Fibroblast of gingiva (primary cell): Measurements from ENCODE around the gene KNSTRN.

Source experiments
- DNase-seq: peaks from one replicate; pipeline ENCODE4 v3.0.0-alpha.2; 2011; ENCODE audit warnings: low read depth

The KNSTRN gene

GRCh38 chr15:40366457-40367370 lies 15.8 kb upstream of the KNSTRN start:
- no peak for DNase-seq

- DNase-seq = no peak
Measured at GRCh38 chr15:40367371-40367685, 15.2 kb upstream of the KNSTRN start.

- DNase-seq = peak; percentile 86
Measured at GRCh38 chr15:40367686-40368611, 14.6 kb upstream of the KNSTRN start.

GRCh38 chr15:40368719-40369473 lies 13.6 kb upstream of the KNSTRN start:
- no peak for DNase-seq

DNA sequence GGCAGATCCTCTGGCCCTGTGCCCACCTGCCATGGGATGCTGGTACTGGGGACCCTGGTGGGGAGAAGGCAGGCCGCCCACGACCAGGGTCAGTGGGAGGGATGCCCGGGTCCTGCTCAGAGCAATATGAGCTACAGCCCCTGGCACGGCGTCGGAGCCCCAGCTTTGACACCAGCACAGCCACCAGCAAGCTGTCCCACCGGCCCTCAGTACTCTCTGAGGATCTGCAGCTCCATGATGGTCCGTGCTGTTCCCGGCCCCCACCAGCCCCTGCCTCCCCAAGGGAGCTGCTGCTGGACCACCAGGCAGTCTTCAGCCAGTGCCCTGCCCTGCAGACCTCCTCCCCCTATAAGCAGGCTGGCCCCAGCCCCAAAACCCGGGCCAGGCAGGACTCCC lies 13.0 kb upstream of the KNSTRN start:
- no peak for DNase-seq

DNA sequence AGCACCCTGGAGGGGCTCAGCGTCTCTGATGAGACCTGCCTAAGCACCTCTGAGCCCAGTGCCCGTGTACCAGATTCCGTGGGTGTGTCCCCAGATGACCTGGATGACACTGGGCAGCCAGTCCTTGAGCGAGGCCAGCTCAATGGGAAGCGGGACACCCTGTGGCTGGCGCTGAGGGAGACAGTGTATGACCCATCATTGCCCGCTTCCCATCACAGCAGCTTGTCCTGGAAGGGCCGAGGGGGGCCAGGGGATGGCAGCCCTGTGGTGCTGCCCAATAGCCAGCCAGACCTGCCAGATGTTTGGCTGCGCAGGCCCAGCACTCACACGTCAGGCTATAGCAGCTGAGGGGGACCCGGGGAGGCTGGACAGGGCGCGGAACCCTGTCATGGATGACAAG lies 12.6 kb upstream of the KNSTRN start:
- no peak for DNase-seq

- no peak for DNase-seq
Measured at GRCh38 chr15:40372981-40373380, 9.5 kb upstream of the KNSTRN start.

DNA sequence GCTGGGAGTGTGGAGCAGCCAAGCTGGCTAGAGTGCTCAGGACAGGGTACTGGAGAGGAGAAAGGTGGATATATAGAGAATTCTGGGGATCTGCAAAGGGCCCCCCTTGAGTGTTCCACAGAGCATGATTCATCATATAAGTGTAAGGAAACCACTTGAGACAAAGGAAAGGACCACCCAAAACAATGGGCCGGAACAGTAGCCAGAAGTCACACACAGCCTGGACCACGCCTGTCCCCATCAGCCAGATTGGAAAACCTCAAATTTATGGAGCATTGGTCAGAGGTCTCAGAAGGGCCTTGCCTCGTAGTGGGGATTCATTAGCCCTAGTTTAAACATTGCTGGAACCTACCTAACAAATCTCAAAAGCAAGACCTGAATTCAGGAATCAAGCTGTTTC lies 4.9 kb upstream of the KNSTRN start:
- DNase-seq = no peak

GRCh38 chr15:40379374-40379773 lies 3.1 kb upstream of the KNSTRN start:
- no peak for DNase-seq

DNA sequence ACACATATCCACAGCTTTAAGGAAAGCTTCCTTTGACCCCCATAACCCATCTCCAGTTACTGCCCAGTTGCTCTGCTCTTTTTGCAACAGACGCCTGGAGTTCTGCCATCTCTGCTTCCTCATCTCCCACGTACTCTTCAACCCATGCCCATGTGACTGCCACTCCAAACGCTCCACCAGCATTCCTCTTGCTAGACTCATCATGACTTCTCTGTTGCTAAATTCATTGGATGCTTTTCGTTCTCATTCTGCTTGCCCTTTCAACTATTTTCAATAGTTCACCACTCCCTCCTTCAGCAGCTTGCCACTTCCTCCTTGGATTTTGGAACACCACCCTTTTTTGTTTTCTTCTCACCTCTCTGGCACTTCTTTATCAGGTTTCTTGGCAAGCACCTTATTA lies 2.7 kb upstream of the KNSTRN start:
- DNase-seq = peak; percentile 99

- no peak for DNase-seq
Measured at GRCh38 chr15:40380636-40381035, 1.9 kb upstream of the KNSTRN start.

- no peak for DNase-seq
Measured at GRCh38 chr15:40381818-40382529, 547 bp upstream of the KNSTRN start.

- no peak for DNase-seq
Measured at GRCh38 chr15:40386480-40386879, 4.0 kb downstream of the KNSTRN start.

- peak; percentile 92 for DNase-seq
Measured at GRCh38 chr15:40388941-40389823, 6.7 kb downstream of the KNSTRN start.

GRCh38 chr15:40389824-40390595 lies 7.5 kb downstream of the KNSTRN start:
- DNase-seq = no peak

- DNase-seq = peak; percentile 47
Measured at GRCh38 chr15:40392986-40393948, 10.7 kb downstream of the KNSTRN start.

DNA sequence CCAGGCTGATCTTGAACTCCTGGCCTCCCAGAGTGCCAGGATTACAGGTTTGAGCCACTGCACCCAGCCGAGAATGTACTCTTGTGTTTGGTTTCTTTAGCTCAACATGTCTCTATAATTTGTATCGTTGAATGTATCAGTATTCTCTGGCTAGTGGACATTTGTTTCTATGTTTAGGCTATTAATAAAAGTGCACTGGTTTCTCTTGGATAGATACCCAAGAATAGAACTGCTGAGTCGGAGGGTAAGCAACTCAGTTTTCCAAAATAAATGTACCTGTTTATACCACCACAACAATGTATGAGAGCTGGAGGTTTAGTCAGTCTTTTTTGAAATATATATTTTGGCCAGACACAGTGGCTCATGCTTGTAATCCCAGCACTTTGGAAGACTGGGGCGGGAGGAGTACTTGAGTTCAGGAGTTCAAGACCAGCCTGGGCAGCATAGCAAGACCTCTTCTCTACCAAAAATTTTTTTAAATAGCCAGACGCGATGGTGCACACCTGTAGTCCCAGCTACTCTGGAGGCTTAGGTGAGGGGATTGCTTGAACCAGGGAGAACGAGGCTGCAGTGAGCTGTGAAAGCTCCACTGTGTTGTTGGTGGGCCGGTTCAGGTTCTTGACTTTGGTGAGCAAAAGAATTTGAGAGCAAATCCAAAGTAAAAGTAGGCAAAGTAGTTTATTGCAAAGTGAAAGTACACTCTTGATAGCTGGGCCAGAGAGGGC lies 15.3 kb downstream of the KNSTRN start:
- no peak for DNase-seq

- no peak for DNase-seq
Measured at GRCh38 chr15:40398413-40398873, 15.9 kb downstream of the KNSTRN start.
